K562 (cell line): ENCODE data around the gene DPP4. TPM values are rescaled to one million over a fixed set of nuclear protein-coding genes. Genes with fewer than 3 reads are reported as not detected.

Experiments
- ATAC-seq: fragments of 200-7000 bp; cut with Tn5 transposase; 3 replicates; pipeline ENCODE4 v1.9.1; 2020; ENCODE audit warnings: moderate library complexity
- BruUV-seq: library from RNA; stranded (reverse); fragments of 400-500 nt; replicated peaks from 2 replicates; lab custom pipeline; 2021; lab: Mats Ljungman, UMichigan
- CTCF ChIA-PET: fragments of 300-600 bp; formaldehyde crosslinking; extraction: SDS; loops from one replicate; lab custom pipeline; 2021; ENCODE audit warnings: low intra/inter-chr PET ratio; lab: Yijun Ruan, JAX
- POLR2A ChIA-PET: fragments of 300-600, 350-650 bp; sonication (Branson Sonifier 250); formaldehyde crosslinking; extraction: SDS; loops from one replicate; lab custom pipeline; 2021; ENCODE audit warnings: antibody characterized with exemption, inconsistent platforms; lab: Yijun Ruan, JAX
- DNase-seq, 4 experiments: peaks; one replicate each; pipeline versions ENCODE4 v3.0.0 to v3.0.0-alpha.2; 2011 to 2018; ENCODE audit warnings: low spot score in 3 of 4, mixed read lengths in 3 of 4; ENCODE audit errors: extremely low read depth in 1 of 4
- FAIRE-seq: peaks from 2 replicates; lab custom pipeline; 2011; peaks lifted over from hg19 to GRCh38; lab: Jason Lieb, UNC
- H2AFZ ChIP-seq: 2 replicates; pipeline ENCODE4 v1.6.0; 2011; ENCODE audit warnings: low read depth, low read length, control low read depth, inconsistent platforms
- H3K27ac ChIP-seq: fragments of 200-600 bp; 3 replicates; pipeline ENCODE4 v1.8.0; 2011; ENCODE audit warnings: low read depth, mild to moderate bottlenecking, control low read depth, inconsistent platforms, low read length, moderate library complexity, mixed read lengths; ENCODE audit errors: extremely low read depth
- H3K27me3 ChIP-seq, 2 experiments: fragments of 300-600 bp in 1 of 2; 2 replicates in 1 of 2; 3 replicates in 1 of 2; pipeline versions ENCODE4 v1.6.0 to v1.8.0; 2011; ENCODE audit warnings: inconsistent platforms in 2 of 2, low read length in 2 of 2, mild to moderate bottlenecking in 1 of 2, mixed read lengths in 1 of 2, moderate library complexity in 1 of 2; ENCODE audit not compliant: control insufficient read depth in 2 of 2, insufficient read depth in 2 of 2
- H3K36me3 ChIP-seq: fragments of 300-600 bp; 3 replicates; pipeline ENCODE4 v1.8.0; 2011; ENCODE audit warnings: mild to moderate bottlenecking, low read length, inconsistent platforms; ENCODE audit not compliant: control insufficient read depth, insufficient read depth
- H3K4me1 ChIP-seq, 2 experiments: fragments of 200-600 bp in 1 of 2; replicated peaks in 1 of 2; 2 replicates in 1 of 2; 3 replicates in 1 of 2; pipeline versions ENCODE4 v1.5.1 to v1.8.0; 2011; ENCODE audit warnings: inconsistent platforms in 2 of 2, low read length in 2 of 2, mild to moderate bottlenecking in 1 of 2, mixed read lengths in 1 of 2, moderate library complexity in 1 of 2; ENCODE audit not compliant: control insufficient read depth in 2 of 2, insufficient read depth in 2 of 2
- H3K4me2 ChIP-seq: 2 replicates; pipeline ENCODE4 v1.6.1; 2011; ENCODE audit warnings: low read length, control low read depth, inconsistent platforms, mixed read lengths; ENCODE audit not compliant: insufficient read depth
- H3K4me3 ChIP-seq: fragments of 200-600 bp; sonication (generic), shearing (Covaris generic); 2 replicates; pipeline ENCODE4 v1.5.1; 2016; ENCODE audit warnings: control low read depth, inconsistent platforms
- H3K79me2 ChIP-seq: fragments of 200-600 bp; 3 replicates; pipeline ENCODE4 v1.8.0; 2011; ENCODE audit warnings: low read length, inconsistent platforms; ENCODE audit not compliant: control insufficient read depth, insufficient read depth
- H3K9ac ChIP-seq, 2 experiments: 2 replicates each; pipeline versions ENCODE4 v1.6.0 to v1.6.1; 2011; ENCODE audit warnings: low read depth in 2 of 2, low read length in 2 of 2, control low read depth in 1 of 2, inconsistent platforms in 1 of 2, mild to moderate bottlenecking in 1 of 2, mixed read lengths in 1 of 2; ENCODE audit not compliant: insufficient read depth in 1 of 2
- H3K9me1 ChIP-seq: one replicate; pipeline ENCODE4 v1.6.0; 2011; ENCODE audit warnings: inconsistent platforms, mild to moderate bottlenecking, low read length, moderate library complexity; ENCODE audit not compliant: control insufficient read depth, insufficient read depth
- H3K9me3 ChIP-seq: replicated peaks from 2 replicates; pipeline ENCODE4 v1.5.1; 2011; ENCODE audit warnings: low read depth, low read length, inconsistent platforms; ENCODE audit not compliant: control insufficient read depth, insufficient read depth
- H4K20me1 ChIP-seq: replicated peaks from 2 replicates; pipeline ENCODE4 v1.6.1; 2011; ENCODE audit warnings: low read length, inconsistent platforms, mixed read lengths; ENCODE audit not compliant: control insufficient read depth, insufficient read depth
- CREB5 ChIP-seq: fragments of 250-450 bp; sonication (Bioruptor Pico); IDR thresholded peaks from 2 replicates; pipeline ENCODE4 v1.5.0; 2020; ENCODE audit warnings: mild to moderate bottlenecking
- HDAC8 ChIP-seq: fragments of 450-650 bp; IDR thresholded peaks from 2 replicates; pipeline ENCODE4 v1.6.1; 2016; ENCODE audit warnings: mild to moderate bottlenecking, missing genetic modification characterization, moderate library complexity, missing compliant biosample characterization
- NFATC3 ChIP-seq: fragments of 450-650 bp; IDR thresholded peaks from 2 replicates; pipeline ENCODE4 v1.6.1; 2017; ENCODE audit warnings: mild to moderate bottlenecking
- PBX2 ChIP-seq, 2 experiments: IDR thresholded peaks in 1 of 2; conservative IDR thresholded peaks in 1 of 2; 2 replicates each; pipeline ENCODE4 v1.6.1; 2016; ENCODE audit warnings: low read depth in 2 of 2, mild to moderate bottlenecking in 1 of 2, missing compliant biosample characterization in 1 of 2, missing genetic modification characterization in 1 of 2, moderate library complexity in 1 of 2
- WGBS: fragments of 100-300 bp; shearing (Covaris generic); methylation state at CpG from one replicate; pipeline ENCODE4 v1.1.6; 2016; ENCODE audit warnings: low coverage, mixed read lengths; ENCODE audit not compliant: insufficient coverage; ENCODE audit errors: missing lambda C conversion rate; 5-methylcytosine and 5-hydroxymethylcytosine counted together
- in situ Hi-C: fragments of 300-500 bp; cut with MboI; formaldehyde crosslinking; loops from 4 replicates; pipeline ENCODE4 v1.15.0; 2018; ENCODE audit warnings: inconsistent platforms, mixed read lengths
- intact Hi-C: fragments of 100-400 bp; cut with micrococcal nuclease; formaldehyde crosslinking; loops from 2 replicates; pipeline ENCODE4 v1.14.2; 2022
- polyA plus RNA-seq, 8 experiments: library from polyadenylated mRNA; depleted of rRNA in 4 of 8; stranded (reverse) in 5 of 8; unstranded in 3 of 8; fragments of >200 nt; fragmentation: Nextera tagmentation in 2 of 8; fragmentation: Illumina TruSeq in 1 of 8; extraction: Ambion mirVana in 2 of 8; extraction: Trizol in 1 of 8; gene quantifications; 2 replicates each; pipeline versions ENCODE4 v1.2.1 to v1.2.3, GENCODE V29; 2011 to 2014; ENCODE audit warnings: inconsistent platforms in 1 of 8, missing spikeins in 1 of 8
- total RNA-seq, 7 experiments: library from RNA; depleted of rRNA in 6 of 7; stranded (reverse); fragments of >200 nt in 6 of 7; fragmentation: Illumina TruSeq in 2 of 7; extraction: Trizol in 2 of 7; gene quantifications; 2 replicates each; pipeline versions ENCODE4 v1.2.1 to v1.2.3, GENCODE V29; 2011 to 2021; ENCODE audit warnings: low replicate concordance in 1 of 7

Gene DPP4
- total and polyA plus RNA-seq, 9 of the 15 experiments (the other 6 are each of a cell fraction or from before 2014, with no cell fraction given) = 0.11 TPM; not detected in 8

- Histone ChIP-seq H3K9me3 (no peaks in the 10 kb centered on the region), H3K9ac (no peak overlapping the region), H3K36me3 (no peaks in the 10 kb centered on the region), H3K79me2 (no peaks in the 10 kb centered on the region), H3K4me1 (no peaks in the 10 kb centered on the region), H4K20me1 (no peaks in the 10 kb centered on the region), H3K9me1 (no peaks in the 10 kb centered on the region), H3K27me3 (no peaks in the 10 kb centered on the region), H3K4me3 (no peak overlapping the region), H2AFZ (no peak overlapping the region), H3K4me2 (no peak overlapping the region), H3K27ac (no peak overlapping the region)
- 0% methylated on average over 2 of the region's 2 CpGs for WGBS
- FAIRE-seq (no peak), DNase-seq (no peak), ATAC-seq (no peak)
- no TSS peak for BruUV-seq
- TF ChIP-seq NFATC3 = no peak
- TF ChIP-seq HDAC8 (tag) = no peak
- TF ChIP-seq PBX2 (CRISPR knock-in tag; IDR thresholded peaks at IDR 0.05; ENCODE audit: low read depth) = no peak
- no peak for TF ChIP-seq PBX2 (tag; conservative IDR thresholded peaks at IDR 0.05; ENCODE audit: low read depth)
- no peak for TF ChIP-seq CREB5 (CRISPR knock-in tag)
- intact Hi-C loops (no loop called here), in situ Hi-C loops (no loop called here)
- POLR2A ChIA-PET = no interaction called here
- CTCF ChIA-PET = no interaction called here
Observed at GRCh38 chr2:161961061-161961460, 113.0 kb downstream of the DPP4 start.
